ENCODE results near the gene DACH1. TPM values are rescaled to one million over a fixed set of nuclear protein-coding genes. Genes with fewer than 3 reads are reported as not detected.

Gene DACH1
- total RNA-seq, 1 donor from 2014 or later: 0.05 TPM

- DNase-seq (ENCODE audit: low read depth): no peak
Observed at GRCh38 chr13:71702253-71702652, 164.8 kb downstream of the DACH1 start.

- no peak for DNase-seq (ENCODE audit: low read depth)
Observed at GRCh38 chr13:71701741-71702140, 165.3 kb downstream of the DACH1 start.

- DNase-seq (ENCODE audit: low read depth): no peak
Observed at GRCh38 chr13:71699342-71699741, 167.7 kb downstream of the DACH1 start.

DNA sequence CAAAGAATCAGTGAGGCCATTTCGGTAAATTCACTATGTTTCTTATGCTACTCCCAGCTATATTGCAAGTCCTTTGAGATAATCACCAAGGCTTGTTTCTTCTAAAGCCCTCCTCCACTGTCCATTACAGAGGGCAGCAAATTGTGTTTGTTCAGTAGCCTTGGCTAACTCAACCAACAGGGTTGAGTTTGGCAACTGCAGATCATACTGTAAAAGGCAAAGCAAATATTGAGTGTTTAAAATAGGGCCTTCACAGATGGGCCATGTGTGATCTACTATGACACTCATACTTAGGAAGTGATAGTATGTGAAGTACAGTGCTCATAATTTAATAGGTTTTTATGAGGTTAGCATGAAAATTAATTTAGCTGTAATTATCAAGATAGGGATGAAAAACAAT, 171.3 kb downstream of the DACH1 start:
- no peak for DNase-seq (ENCODE audit: low read depth)

- no peak for DNase-seq (ENCODE audit: low read depth)
Observed at GRCh38 chr13:71685072-71685471, 181.9 kb downstream of the DACH1 start.

GRCh38 chr13:71681901-71682613, 184.9 kb downstream of the DACH1 start:
- no peak for DNase-seq (ENCODE audit: low read depth)

- no peak for DNase-seq (ENCODE audit: low read depth)
Observed at GRCh38 chr13:71677124-71677523, 189.9 kb downstream of the DACH1 start.

GRCh38 chr13:71672512-71672911, 194.5 kb downstream of the DACH1 start:
- DNase-seq (ENCODE audit: low read depth): no peak

DNA sequence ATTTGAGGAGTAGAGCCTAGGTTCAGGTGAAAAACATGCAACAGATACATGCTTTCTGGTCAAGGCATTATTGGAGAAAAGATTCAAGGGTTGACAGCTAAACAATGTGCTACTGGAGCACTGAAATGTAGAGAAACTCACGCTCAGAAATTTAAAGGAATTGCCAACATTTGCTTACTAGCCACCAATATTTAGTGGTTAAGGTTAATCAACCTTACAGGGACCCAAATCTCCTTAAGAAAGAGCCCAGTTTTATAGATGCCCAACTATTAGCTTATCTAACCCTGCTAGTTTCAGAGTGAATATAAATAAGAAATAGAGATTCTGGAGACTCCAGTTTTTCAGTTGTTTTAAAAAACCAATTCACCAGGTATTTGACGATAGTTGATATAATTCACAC, 203.6 kb downstream of the DACH1 start:
- peak; percentile 49 for DNase-seq (ENCODE audit: low read depth)

- DNase-seq (ENCODE audit: low read depth): no peak
Observed at GRCh38 chr13:71661921-71662320, 205.1 kb downstream of the DACH1 start.

- DNase-seq (ENCODE audit: low read depth): no peak
Observed at GRCh38 chr13:71659404-71659803, 207.6 kb downstream of the DACH1 start.

- DNase-seq (ENCODE audit: low read depth): no peak
Observed at GRCh38 chr13:71645467-71645866, 221.5 kb downstream of the DACH1 start.

GRCh38 chr13:71644579-71644978, 222.4 kb downstream of the DACH1 start:
- DNase-seq (ENCODE audit: low read depth): no peak

DNA sequence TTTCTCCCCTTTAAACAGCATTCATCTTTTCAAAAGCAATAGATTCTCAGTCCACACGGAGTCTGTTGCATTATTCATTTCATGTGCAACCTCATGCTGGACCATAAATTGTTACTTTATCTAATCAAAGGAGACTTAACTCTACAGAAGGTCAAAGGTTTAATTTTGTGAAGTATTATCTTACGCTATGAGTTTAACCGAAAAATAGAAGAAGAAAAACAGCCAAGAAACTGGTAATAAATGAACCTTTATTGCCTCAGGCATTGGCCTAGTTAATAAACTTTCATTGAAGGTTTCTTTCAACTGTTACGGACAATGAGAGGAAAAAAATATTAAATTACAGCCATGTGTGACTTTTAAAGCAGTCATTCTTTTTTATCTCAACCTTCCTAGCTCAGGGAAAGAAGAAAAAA, 223.6 kb downstream of the DACH1 start:
- peak; percentile 56 for DNase-seq (ENCODE audit: low read depth)

GRCh38 chr13:71638751-71639150, 228.3 kb downstream of the DACH1 start:
- no peak for DNase-seq (ENCODE audit: low read depth)

- DNase-seq (ENCODE audit: low read depth): no peak
Observed at GRCh38 chr13:71634602-71635443, 232.2 kb downstream of the DACH1 start.

- no peak for DNase-seq (ENCODE audit: low read depth)
Observed at GRCh38 chr13:71634182-71634581, 232.8 kb downstream of the DACH1 start.

- no peak for DNase-seq (ENCODE audit: low read depth)
Observed at GRCh38 chr13:71632721-71633120, 234.3 kb downstream of the DACH1 start.

DNA sequence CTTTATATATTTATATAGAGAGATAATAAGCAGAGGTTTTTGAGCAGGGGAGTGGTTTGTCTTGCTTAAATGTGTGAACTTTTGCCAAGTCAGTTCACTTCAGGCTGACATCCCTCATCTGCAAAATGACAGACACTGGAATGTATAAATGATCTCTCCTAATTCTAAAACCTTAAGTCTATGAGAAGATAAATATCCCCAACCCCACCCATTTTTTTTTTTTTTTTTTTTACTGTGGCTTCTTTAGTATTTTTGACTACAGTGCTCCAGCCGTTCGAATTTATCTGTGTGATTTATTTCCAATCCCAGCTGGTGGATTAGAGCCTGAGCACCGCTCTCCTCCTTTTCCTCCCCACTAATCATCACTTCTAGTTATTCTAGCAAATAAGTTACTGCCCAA, 234.8 kb downstream of the DACH1 start:
- no peak for DNase-seq (ENCODE audit: low read depth)

GRCh38 chr13:71629167-71629566, 237.8 kb downstream of the DACH1 start:
- no peak for DNase-seq (ENCODE audit: low read depth)

- DNase-seq (ENCODE audit: low read depth): no peak
Observed at GRCh38 chr13:71626421-71627117, 240.4 kb downstream of the DACH1 start.

DNA sequence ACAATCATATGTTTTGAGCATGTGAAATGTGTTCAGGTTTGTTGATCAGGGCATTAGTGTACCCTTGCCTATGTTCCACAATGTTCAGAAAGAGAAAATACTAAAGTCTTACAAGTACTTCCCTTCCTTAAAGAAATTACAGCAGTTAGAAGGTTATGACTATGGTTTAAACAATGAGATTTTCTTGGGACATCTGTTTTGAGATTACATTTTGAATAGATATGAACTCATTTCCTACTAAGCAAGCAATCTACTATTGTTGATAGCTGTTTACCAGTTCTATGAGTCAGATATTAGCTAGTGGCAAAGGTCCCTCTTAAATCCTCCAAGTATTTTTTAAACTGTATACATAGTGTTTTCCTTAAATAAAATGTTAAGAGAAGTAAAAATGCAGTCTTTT, 241.3 kb downstream of the DACH1 start:
- DNase-seq (ENCODE audit: low read depth): peak; percentile 29

All from renal cortical epithelial cell (primary cell).